Osteocyte (in vitro differentiated cells): ENCODE data around the gene ZNF808. TPM values are rescaled to one million over a fixed set of nuclear protein-coding genes. Genes with fewer than 3 reads are reported as not detected.
A peak's percentile ranks its signal among the peaks of the same experiment; 100 is the strongest.
"Not testable (repeated sequence)": the region's sequence is repeated elsewhere in the genome, so short reads cannot be mapped to it uniquely, and the experiment has no call there.

Source experiments
- DNase-seq: peaks from one replicate; pipeline ENCODE4 v3.0.0; 2021; ENCODE audit warnings: mixed read lengths; ENCODE audit not compliant: unreplicated experiment; ENCODE audit errors: extremely low spot score
- H3K27ac Mint-ChIP-seq: one replicate; pipeline ENCODE4 v1.8.0; 2021; ENCODE audit warnings: mild to moderate bottlenecking, mixed read lengths; ENCODE audit not compliant: unreplicated experiment
- H3K27me3 Mint-ChIP-seq: one replicate; pipeline ENCODE4 v1.8.0; 2021; ENCODE audit warnings: mixed read lengths; ENCODE audit not compliant: unreplicated experiment
- H3K36me3 Mint-ChIP-seq: one replicate; pipeline ENCODE4 v1.8.0; 2021; ENCODE audit warnings: mixed read lengths; ENCODE audit not compliant: unreplicated experiment
- H3K4me1 Mint-ChIP-seq: one replicate; pipeline ENCODE4 v1.8.0; 2021; ENCODE audit warnings: mixed read lengths; ENCODE audit not compliant: unreplicated experiment
- H3K4me3 Mint-ChIP-seq: one replicate; pipeline ENCODE4 v1.8.0; 2021; ENCODE audit warnings: mild to moderate bottlenecking, moderate library complexity, mixed read lengths; ENCODE audit not compliant: unreplicated experiment
- H3K9me3 Mint-ChIP-seq: one replicate; pipeline ENCODE4 v1.8.0; 2021; ENCODE audit warnings: mixed read lengths; ENCODE audit not compliant: unreplicated experiment
- CTCF ChIP-seq: fragments of 200-600 bp; sonication (generic); IDR thresholded peaks from 2 replicates; pipeline ENCODE4 v1.5.0; 2021; ENCODE audit warnings: antibody characterized with exemption, mild to moderate bottlenecking, moderate library complexity
- total RNA-seq: library from RNA; stranded (reverse); gene quantifications from 2 replicates; pipeline ENCODE4 v1.2.1, GENCODE V29; 2021

ZNF808 gene
- total RNA-seq, 1 donor from 2014 or later = 22.8 TPM

DNA sequence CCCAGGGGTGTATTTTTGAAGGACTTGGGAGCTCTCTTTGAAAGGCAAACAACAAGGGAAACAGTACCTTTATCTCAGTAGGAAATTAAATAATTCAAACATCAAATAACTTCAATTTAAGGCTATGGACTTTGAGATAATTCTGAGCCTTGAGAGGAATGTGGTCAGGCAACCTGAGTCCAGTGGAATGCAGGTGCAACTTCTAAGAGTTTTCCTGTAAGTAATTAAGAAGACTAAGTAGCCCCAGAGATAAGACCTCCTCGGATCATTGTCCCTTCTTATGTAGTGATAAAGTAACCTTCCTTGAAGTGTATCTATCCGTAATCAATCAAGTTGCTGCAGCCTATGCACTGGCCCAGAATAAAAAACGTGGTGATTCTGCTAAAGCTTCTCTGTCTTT lies 71.8 kb downstream of the ZNF808 start:
- no peaks in the 10 kb centered on the region for H3K27me3 Mint-ChIP-seq
- DNase-seq = no peak
- peaks cover 33% of the 10 kb centered on the region for H3K36me3 Mint-ChIP-seq
- H3K4me1 Mint-ChIP-seq = peaks cover 19% of the 10 kb centered on the region
- TF ChIP-seq CTCF = no peak
- H3K4me3 Mint-ChIP-seq = no peak overlapping the region
- peaks cover 22% of the 10 kb centered on the region for H3K9me3 Mint-ChIP-seq
- H3K27ac Mint-ChIP-seq = no peak overlapping the region

- Mint-ChIP-seq H3K4me3 (peak overlapping the region; percentile 86), H3K27me3 (no peaks in the 10 kb centered on the region), H3K36me3 (peaks cover 28% of the 10 kb centered on the region), H3K4me1 (peaks cover 19% of the 10 kb centered on the region), H3K27ac (peak overlapping the region; percentile 73), H3K9me3 (peaks cover 27% of the 10 kb centered on the region)
- TF ChIP-seq CTCF = no peak
- DNase-seq = no peak
Measured at GRCh38 chr19:52600639-52601024, 73.2 kb downstream of the ZNF808 start.

DNA sequence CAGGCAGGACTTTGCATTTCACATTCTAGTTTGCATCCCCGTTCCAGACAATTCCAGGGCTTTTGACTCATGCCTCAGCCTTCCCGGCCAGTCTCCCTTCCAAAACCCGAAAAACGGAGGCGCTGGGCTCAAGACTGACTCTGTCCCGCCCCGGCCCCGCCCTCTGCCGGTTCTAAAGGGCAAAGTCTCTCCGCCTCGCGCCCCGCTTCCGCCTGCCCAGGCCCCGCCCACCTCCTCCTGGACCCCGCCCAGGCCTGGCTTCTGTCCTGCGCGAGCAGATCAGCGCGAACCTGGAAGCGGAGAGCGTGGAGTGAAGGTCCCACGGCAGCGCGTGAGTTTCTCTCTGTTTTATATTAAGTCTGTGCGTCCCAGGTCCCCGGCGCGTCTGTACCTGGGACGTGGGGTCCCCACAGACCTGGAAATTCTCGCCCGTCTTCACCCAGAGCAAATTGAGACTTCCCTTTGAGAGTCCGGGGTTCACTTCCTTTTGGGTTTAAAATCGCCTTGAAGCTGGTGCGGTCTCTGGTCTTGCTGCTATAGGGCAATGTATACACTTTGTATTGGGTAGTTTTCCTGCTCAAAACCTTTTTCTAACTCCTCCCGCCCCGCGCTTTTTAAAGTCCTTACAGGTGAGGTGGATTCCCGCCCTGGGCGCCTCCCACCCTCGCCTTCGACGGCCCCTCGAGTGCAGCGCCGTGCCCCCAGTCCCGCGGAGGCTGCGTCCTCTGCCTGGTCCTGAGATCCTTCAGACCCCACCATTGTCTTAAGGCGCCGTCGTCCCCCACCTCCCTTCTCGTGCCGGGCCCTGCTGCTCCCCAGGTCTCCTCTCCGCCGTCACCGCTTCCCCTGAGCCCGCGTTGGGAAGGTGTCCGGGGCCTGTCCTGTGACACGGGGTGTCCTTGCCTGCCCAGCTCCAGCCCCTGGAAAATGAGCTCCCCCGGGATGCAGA lies 73.8 kb downstream of the ZNF808 start:
- H3K36me3 Mint-ChIP-seq = peaks cover 24% of the 10 kb centered on the region
- peak overlapping the region; percentile 73 for H3K27ac Mint-ChIP-seq
- H3K27me3 Mint-ChIP-seq = no peaks in the 10 kb centered on the region
- peaks cover 19% of the 10 kb centered on the region for H3K4me1 Mint-ChIP-seq
- peak; percentile 97 for DNase-seq
- peak overlapping the region; percentile 86 for H3K4me3 Mint-ChIP-seq
- peak; percentile 56 for TF ChIP-seq CTCF
- H3K9me3 Mint-ChIP-seq = peaks cover 24% of the 10 kb centered on the region

DNA sequence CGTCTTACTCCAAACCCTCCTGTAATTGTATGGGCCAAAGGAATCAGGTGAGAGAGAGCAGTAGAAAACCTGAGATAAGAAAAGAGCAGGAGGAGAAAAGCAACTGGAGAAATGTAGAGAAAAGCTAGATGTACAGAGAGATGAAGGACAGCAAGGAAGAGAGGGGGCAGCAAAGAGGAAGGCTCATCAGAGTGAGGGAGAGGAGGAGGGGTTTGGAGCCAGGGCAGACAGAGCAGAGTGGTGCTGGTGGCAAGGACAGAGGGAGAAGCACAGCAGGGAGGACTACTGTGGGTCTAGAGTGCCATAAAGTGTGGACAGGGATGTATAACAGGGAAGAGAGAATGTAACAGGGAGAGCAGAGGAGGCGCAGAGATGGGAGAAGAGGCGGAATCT lies 74.5 kb downstream of the ZNF808 start:
- Mint-ChIP-seq H3K27ac (peak overlapping the region; percentile 73), H3K36me3 (peaks cover 24% of the 10 kb centered on the region), H3K4me3 (peak overlapping the region; percentile 86), H3K4me1 (peaks cover 19% of the 10 kb centered on the region), H3K9me3 (peaks cover 19% of the 10 kb centered on the region)
- not testable (repeated sequence) for H3K27me3 Mint-ChIP-seq, DNase-seq
- peak; percentile 45 for TF ChIP-seq CTCF

- H3K27me3 Mint-ChIP-seq = no peaks in the 10 kb centered on the region
- H3K36me3 Mint-ChIP-seq = peaks cover 17% of the 10 kb centered on the region
- no peak for DNase-seq
- peaks cover 13% of the 10 kb centered on the region for H3K9me3 Mint-ChIP-seq
- no peak for TF ChIP-seq CTCF
- no peak overlapping the region for H3K27ac Mint-ChIP-seq
- H3K4me1 Mint-ChIP-seq = peaks cover 19% of the 10 kb centered on the region
- no peak overlapping the region for H3K4me3 Mint-ChIP-seq
Measured at GRCh38 chr19:52602941-52603340, 75.5 kb downstream of the ZNF808 start.
